ENCODE measurements around the gene DMRTB1.
"Not testable (repeated sequence)": the region's sequence is repeated elsewhere in the genome, so short reads cannot be mapped to it uniquely, and the experiment has no call there.

The DMRTB1 gene

GRCh38 chr1:53432611-53433010 is 26.6 kb upstream of the DMRTB1 start (continued):
- TF ChIP-seq, protein P1, sequence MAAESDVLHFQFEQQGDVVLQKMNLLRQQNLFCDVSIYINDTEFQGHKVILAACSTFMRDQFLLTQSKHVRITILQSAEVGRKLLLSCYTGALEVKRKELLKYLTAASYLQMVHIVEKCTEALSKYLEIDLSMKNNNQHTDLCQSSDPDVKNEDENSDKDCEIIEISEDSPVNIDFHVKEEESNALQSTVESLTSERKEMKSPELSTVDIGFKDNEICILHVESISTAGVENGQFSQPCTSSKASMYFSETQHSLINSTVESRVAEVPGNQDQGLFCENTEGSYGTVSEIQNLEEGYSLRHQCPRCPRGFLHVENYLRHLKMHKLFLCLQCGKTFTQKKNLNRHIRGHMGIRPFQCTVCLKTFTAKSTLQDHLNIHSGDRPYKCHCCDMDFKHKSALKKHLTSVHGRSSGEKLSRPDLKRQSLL (tag by site-specific recombination; IDR thresholded peaks at IDR 0.05): no peak

DNA sequence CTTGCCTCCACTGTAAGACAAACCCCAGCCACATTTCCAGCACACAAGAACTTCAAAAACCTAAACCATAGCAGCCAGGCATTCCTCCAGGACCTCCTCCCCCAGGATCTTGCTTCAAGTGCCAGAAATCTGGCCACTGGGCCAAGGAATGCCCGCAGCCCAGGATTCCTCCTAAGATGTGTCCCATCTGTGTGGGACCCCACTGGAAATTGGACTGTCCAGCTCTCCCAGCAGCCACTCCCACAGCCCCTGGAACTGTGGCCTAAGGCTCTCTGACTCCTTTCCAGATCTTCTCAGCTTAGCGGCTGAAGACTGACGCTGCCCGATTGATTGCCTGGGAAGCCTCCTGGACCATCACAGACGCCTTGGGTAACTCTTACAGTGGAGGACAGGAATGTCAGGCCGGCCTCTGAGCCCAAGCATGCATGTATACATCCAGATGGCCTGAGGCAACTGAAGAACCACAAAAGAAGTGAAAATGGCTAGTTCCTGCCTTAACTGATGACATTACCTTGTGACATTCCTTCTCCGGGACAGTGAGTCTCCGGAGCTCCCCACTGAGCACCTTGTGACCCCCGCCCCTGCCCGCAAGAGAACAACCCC is 24.7 kb upstream of the DMRTB1 start:
- CTCF ChIA-PET: interaction anchor here (1.6 to 2.5 kb wide), 2 partner anchors 10 to 15 kb away, joined by 5 to 12 read pairs; no protein-coding TSS in a partner anchor

DNA sequence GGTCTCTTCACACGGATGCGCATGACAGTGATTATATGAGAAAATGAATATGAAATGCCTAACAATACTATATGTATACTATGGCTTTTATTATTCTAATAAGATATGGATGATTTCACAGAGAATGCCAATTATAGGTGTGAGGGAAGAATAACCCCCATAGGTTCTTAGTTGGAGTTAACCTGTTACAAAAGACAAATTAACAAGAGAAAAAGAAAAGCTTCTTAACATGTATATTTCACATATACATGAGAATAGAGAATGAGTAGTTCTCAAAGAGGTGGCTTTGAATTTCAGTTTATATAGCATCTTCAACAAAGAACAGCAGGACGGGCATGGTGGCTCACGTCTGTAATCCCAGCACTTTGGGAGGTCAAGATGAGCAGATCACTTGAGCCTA is 24.0 kb upstream of the DMRTB1 start:
- POLR2A ChIA-PET: no interaction called here
- CTCF ChIA-PET: interaction anchor here (0.7 to 2.5 kb wide), 3 partner anchors 9 to 1584 kb away, joined by 4 to 12 read pairs (median 5); no protein-coding TSS in a partner anchor
- H3K9me3 ChIP-seq (ENCODE audit: control insufficient read depth, insufficient read depth, low read depth, low read length): no peaks in the 10 kb centered on the region
- no peaks in the 10 kb centered on the region for H3K36me3 ChIP-seq (ENCODE audit: control insufficient read depth in 2 of 2, insufficient read depth in 1 of 2, low read length in 2 of 2)
- H3K27ac ChIP-seq (ENCODE audit: extremely low read depth, low read depth, low read length): no peak overlapping the region
- TF ChIP-seq REPIN1 (tag by site-specific recombination; IDR thresholded peaks at IDR 0.05; ENCODE audit: low read depth) (no peak), ZNF211 (tag by site-specific recombination; IDR thresholded peaks at IDR 0.05; ENCODE audit: low read depth) (no peak), ZNF624 (tag by site-specific recombination; IDR thresholded peaks at IDR 0.05) (no peak), GFI1B (tag by site-specific recombination; IDR thresholded peaks at IDR 0.05) (no peak), ZNF214 (tag by site-specific recombination; IDR thresholded peaks at IDR 0.05; ENCODE audit: borderline replicate concordance) (no peak), ZNF530 (tag by site-specific recombination; IDR thresholded peaks at IDR 0.05; ENCODE audit: low read depth) (no peak), ATF2 (tag by site-specific recombination; IDR thresholded peaks at IDR 0.05; ENCODE audit: low read depth) (no peak), PRDM2 (tag by site-specific recombination; IDR thresholded peaks at IDR 0.05; ENCODE audit: borderline replicate concordance) (no peak), ZNF561 (tag by site-specific recombination; IDR thresholded peaks at IDR 0.05; ENCODE audit: borderline replicate concordance) (no peak), ZNF747 (tag by site-specific recombination; IDR thresholded peaks at IDR 0.05) (no peak), ZNF2 (tag by site-specific recombination; IDR thresholded peaks at IDR 0.05) (no peak), SP3 (tag by site-specific recombination; IDR thresholded peaks at IDR 0.05) (no peak), AEBP2 (tag by site-specific recombination; IDR thresholded peaks at IDR 0.05; ENCODE audit: borderline replicate concordance) (no peak), ZNF280C (tag by site-specific recombination; IDR thresholded peaks at IDR 0.05) (no peak), HOXC10 (CRISPR knock-in tag; IDR thresholded peaks at IDR 0.05) (no peak), OSR2 (tag by site-specific recombination; IDR thresholded peaks at IDR 0.05) (no peak), SP7 (tag by site-specific recombination; IDR thresholded peaks at IDR 0.05) (no peak)
- TF ChIP-seq, protein P2, sequence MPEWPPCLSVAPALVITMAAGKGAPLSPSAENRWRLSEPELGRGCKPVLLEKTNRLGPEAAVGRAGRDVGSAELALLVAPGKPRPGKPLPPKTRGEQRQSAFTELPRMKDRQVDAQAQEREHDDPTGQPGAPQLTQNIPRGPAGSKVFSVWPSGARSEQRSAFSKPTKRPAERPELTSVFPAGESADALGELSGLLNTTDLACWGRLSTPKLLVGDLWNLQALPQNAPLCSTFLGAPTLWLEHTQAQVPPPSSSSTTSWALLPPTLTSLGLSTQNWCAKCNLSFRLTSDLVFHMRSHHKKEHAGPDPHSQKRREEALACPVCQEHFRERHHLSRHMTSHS (tag by site-specific recombination; IDR thresholded peaks at IDR 0.05): no peak
- no peak overlapping the region for H3K4me3 ChIP-seq (ENCODE audit: low read depth, low read length)
- no peaks in the 10 kb centered on the region for H3K4me1 ChIP-seq (ENCODE audit: control insufficient read depth, insufficient read depth, low read length)

More for the DNA sequence above, 24.7 kb upstream of the DMRTB1 start:
- H3K4me3 ChIP-seq (ENCODE audit: low read depth, low read length); H3K9me3 ChIP-seq (ENCODE audit: control insufficient read depth, insufficient read depth, low read depth, low read length); H3K27ac ChIP-seq (ENCODE audit: extremely low read depth, low read depth, low read length); POLR2A ChIA-PET; H3K36me3 ChIP-seq (ENCODE audit: control insufficient read depth in 2 of 2, insufficient read depth in 1 of 2, low read length in 2 of 2); H3K4me1 ChIP-seq (ENCODE audit: control insufficient read depth, insufficient read depth, low read length): not testable (repeated sequence)
